GM23338 (cell line): ENCODE measurements around the gene SYNGR3. TPM values are rescaled to one million over a fixed set of nuclear protein-coding genes. Genes with fewer than 3 reads are reported as not detected.

Experiments
- ATAC-seq: fragments of 200-7000 bp; cut with Tn5 transposase; 3 replicates; pipeline ENCODE4 v1.9.1; 2020
- DNase-seq: peaks from one replicate; pipeline ENCODE4 v3.0.0-alpha.2; 2015; ENCODE audit warnings: low spot score
- H2AFZ ChIP-seq: fragments of 200-600 bp; sonication (generic); 2 replicates; pipeline ENCODE4 v1.8.0; 2016; ENCODE audit warnings: antibody characterized with exemption, mild to moderate bottlenecking, moderate library complexity
- H3F3A ChIP-seq: fragments of 200-600 bp; sonication (generic); replicated peaks from 2 replicates; pipeline ENCODE4 v1.8.0; 2017; ENCODE audit warnings: antibody characterized with exemption, mixed run types, low read depth
- H3K27ac ChIP-seq: fragments of 200-600 bp; sonication (generic); 2 replicates; pipeline ENCODE4 v1.6.1; 2016; ENCODE audit warnings: low read depth
- H3K27me3 ChIP-seq: fragments of 200-600 bp; sonication (generic); 2 replicates; pipeline ENCODE4 v1.8.0; 2016; ENCODE audit warnings: mild to moderate bottlenecking, mixed run types, moderate library complexity; ENCODE audit not compliant: insufficient read depth
- H3K36me3 ChIP-seq: fragments of 200-600 bp; sonication (generic); 2 replicates; pipeline ENCODE4 v1.8.0; 2016; ENCODE audit warnings: mild to moderate bottlenecking; ENCODE audit not compliant: insufficient read depth
- H3K4me1 ChIP-seq: fragments of 200-600 bp; sonication (generic); 2 replicates; pipeline ENCODE4 v1.8.0; 2016; ENCODE audit warnings: mild to moderate bottlenecking, moderate library complexity; ENCODE audit not compliant: insufficient read depth
- H3K4me2 ChIP-seq: fragments of 200-600 bp; sonication (generic); 2 replicates; pipeline ENCODE4 v1.7.1; 2017; ENCODE audit warnings: mixed run types
- H3K4me3 ChIP-seq: fragments of 200-600 bp; sonication (generic); 2 replicates; pipeline ENCODE4 v1.6.1; 2016; ENCODE audit warnings: mixed run types
- H3K79me2 ChIP-seq: fragments of 200-600 bp; sonication (generic); replicated peaks from 2 replicates; pipeline ENCODE4 v1.8.0; 2017; ENCODE audit warnings: mild to moderate bottlenecking; ENCODE audit not compliant: insufficient read depth
- H3K9me2 ChIP-seq: fragments of 200-600 bp; sonication (generic); 2 replicates; pipeline ENCODE4 v1.8.0; 2017; ENCODE audit not compliant: insufficient read depth
- H4K20me1 ChIP-seq: fragments of 200-600 bp; sonication (generic); replicated peaks from 2 replicates; pipeline ENCODE4 v1.8.0; 2017; ENCODE audit warnings: mild to moderate bottlenecking; ENCODE audit not compliant: insufficient read depth
- H3K27ac Mint-ChIP-seq: 2 replicates; pipeline ENCODE4 v1.8.0; 2020; ENCODE audit warnings: inconsistent platforms, mild to moderate bottlenecking, moderate library complexity, mixed read lengths
- H3K27me3 Mint-ChIP-seq: 3 replicates; pipeline ENCODE4 v1.8.0; 2022; ENCODE audit warnings: low read depth, mild to moderate bottlenecking, moderate library complexity, mixed read lengths, inconsistent platforms; ENCODE audit not compliant: insufficient read depth, poor library complexity
- H3K36me3 Mint-ChIP-seq: 3 replicates; pipeline ENCODE4 v1.8.0; 2021; ENCODE audit warnings: low read depth, mild to moderate bottlenecking, inconsistent platforms, moderate library complexity, mixed read lengths
- H3K4me1 Mint-ChIP-seq: 3 replicates; pipeline ENCODE4 v1.8.0; 2020; ENCODE audit warnings: mild to moderate bottlenecking, inconsistent platforms, mixed read lengths
- H3K4me3 Mint-ChIP-seq: 3 replicates; pipeline ENCODE4 v1.8.0; 2021; ENCODE audit warnings: moderate library complexity, mild to moderate bottlenecking, inconsistent platforms, mixed read lengths
- H3K9me3 Mint-ChIP-seq: 3 replicates; pipeline ENCODE4 v1.8.0; 2020; ENCODE audit warnings: moderate library complexity, mild to moderate bottlenecking, inconsistent platforms, mixed read lengths
- CTCF ChIP-seq, 2 experiments: fragments of 200-600 bp in 1 of 2; sonication (generic) in 1 of 2; conservative IDR thresholded peaks; 2 replicates each; pipeline versions ENCODE4 v1.5.1 to v1.6.1; 2016 to 2017; ENCODE audit warnings: antibody characterized with exemption in 2 of 2, low read depth in 2 of 2, mild to moderate bottlenecking in 2 of 2, moderate library complexity in 1 of 2
- ETS1 ChIP-seq: IDR thresholded peaks from 2 replicates; pipeline ENCODE4 v1.6.1; 2016; ENCODE audit warnings: antibody characterized with exemption
- EZH2 ChIP-seq: fragments of 200-600 bp; sonication (generic); IDR thresholded peaks from one replicate; pipeline ENCODE4 v1.8.0; 2017; ENCODE audit warnings: antibody characterized with exemption, mild to moderate bottlenecking, low read depth; ENCODE audit not compliant: unreplicated experiment
- EZH2phosphoT487 ChIP-seq: fragments of 200-600 bp; sonication (generic); IDR thresholded peaks from one replicate; pipeline ENCODE4 v1.8.1; 2018; ENCODE audit warnings: antibody characterized with exemption; ENCODE audit not compliant: unreplicated experiment
- JUNB ChIP-seq: IDR thresholded peaks from one replicate; pipeline ENCODE4 v1.6.1; 2016; ENCODE audit warnings: antibody characterized with exemption; ENCODE audit not compliant: unreplicated experiment
- POLR2AphosphoS5 ChIP-seq: IDR thresholded peaks from 2 replicates; pipeline ENCODE4 v1.6.1; 2016; ENCODE audit warnings: antibody characterized with exemption, low read depth
- REST ChIP-seq: IDR thresholded peaks from one replicate; pipeline ENCODE4 v1.6.1; 2018; ENCODE audit warnings: antibody characterized with exemption; ENCODE audit not compliant: unreplicated experiment
- STAT1 ChIP-seq: IDR thresholded peaks from one replicate; pipeline ENCODE4 v1.6.1; 2016; ENCODE audit warnings: antibody characterized with exemption; ENCODE audit not compliant: unreplicated experiment
- ZNF331 ChIP-seq: fragments of 250-450 bp; sonication (Bioruptor Pico); IDR thresholded peaks from 2 replicates; pipeline ENCODE4 v1.5.0; 2020; ENCODE audit warnings: low read depth, mild to moderate bottlenecking, moderate library complexity
- ZNF462 ChIP-seq: fragments of 250-450 bp; sonication (Bioruptor Pico); IDR thresholded peaks from 2 replicates; pipeline ENCODE4 v1.5.0; 2020; ENCODE audit warnings: mild to moderate bottlenecking, moderate library complexity
- polyA plus RNA-seq: library from polyadenylated mRNA; unstranded; fragments of >200 nt; fragmentation: Nextera tagmentation; extraction: Ambion mirVana; gene quantifications from 2 replicates; pipeline ENCODE4 v1.2.1, GENCODE V29; 2016
- total RNA-seq: library from RNA; depleted of rRNA; stranded (reverse); fragments of >200 nt; shearing (Covaris generic); gene quantifications from 2 replicates; pipeline ENCODE4 v1.2.3, GENCODE V29; 2014

The SYNGR3 gene
- total and polyA plus RNA-seq, 2 experiments from 2014 or later = 45.4 to 77.7 TPM

- no peak overlapping the region; the same call in 2 of the 3 replicates for H3K4me3 Mint-ChIP-seq
- no peak overlapping the region for H3K4me3 ChIP-seq
- peaks cover 22% of the 10 kb centered on the region for H3K4me1 ChIP-seq
- H3K27me3 Mint-ChIP-seq = peaks cover 13% of the 10 kb centered on the region
- peak; percentile 72 for DNase-seq
- no peaks in the 10 kb centered on the region for H3K9me2 ChIP-seq
- TF ChIP-seq CTCF (conservative IDR thresholded peaks at IDR 0.05; ENCODE audit: low read depth in 2 of 2) (peak; percentile 46 to 71), EZH2phosphoT487 (no peak)
- peaks cover 42% of the 10 kb centered on the region for H3K79me2 ChIP-seq
- peaks cover 37% of the 10 kb centered on the region for H3K4me1 Mint-ChIP-seq
- no peak overlapping the region for H2AFZ ChIP-seq
- peaks cover 25% of the 10 kb centered on the region for H3K36me3 Mint-ChIP-seq
- H4K20me1 ChIP-seq = peaks cover 36% of the 10 kb centered on the region
- no peak overlapping the region for H3K4me2 ChIP-seq
- H3K27me3 ChIP-seq = no peaks in the 10 kb centered on the region
- ATAC-seq = peak; percentile 11
- H3K36me3 ChIP-seq = no peaks in the 10 kb centered on the region
- no peaks in the 10 kb centered on the region for H3K9me3 Mint-ChIP-seq
- H3K27ac ChIP-seq = no peak overlapping the region
- H3K27ac Mint-ChIP-seq = no peak overlapping the region
- H3F3A ChIP-seq = peaks cover 33% of the 10 kb centered on the region; the same call in 1 of the 2 replicates
Observed at GRCh38 chr16:2005646-2006045, 15.9 kb downstream of the SYNGR3 start.

GRCh38 chr16:2006317-2006716 is 16.5 kb downstream of the SYNGR3 start:
- no peak for ATAC-seq
- Mint-ChIP-seq H3K4me1 (peaks cover 37% of the 10 kb centered on the region), H3K36me3 (peaks cover 19% of the 10 kb centered on the region), H3K4me3 (peak overlapping the region; percentile 16; the same call in 1 of the 3 replicates), H3K9me3 (no peaks in the 10 kb centered on the region), H3K27me3 (peaks cover 13% of the 10 kb centered on the region), H3K27ac (no peak overlapping the region)
- no peaks in the 10 kb centered on the region for H3K9me2 ChIP-seq
- H3K79me2 ChIP-seq = peaks cover 42% of the 10 kb centered on the region
- H4K20me1 ChIP-seq = peaks cover 36% of the 10 kb centered on the region
- no peaks in the 10 kb centered on the region for H3K27me3 ChIP-seq
- H3F3A ChIP-seq = peaks cover 31% of the 10 kb centered on the region; the same call in 1 of the 2 replicates
- H3K4me1 ChIP-seq = peaks cover 22% of the 10 kb centered on the region
- no peak overlapping the region for H3K4me2 ChIP-seq
- no peak overlapping the region for H3K27ac ChIP-seq
- H3K4me3 ChIP-seq = no peak overlapping the region
- no peak for DNase-seq
- H2AFZ ChIP-seq = no peak overlapping the region
- H3K36me3 ChIP-seq = no peaks in the 10 kb centered on the region
- no peak for TF ChIP-seq JUNB
- TF ChIP-seq POLR2AphosphoS5 = no peak
- no peak for TF ChIP-seq REST
- TF ChIP-seq EZH2 = no peak
- TF ChIP-seq STAT1 = no peak
- no peak for TF ChIP-seq ZNF462 (CRISPR knock-in tag)
- no peak for TF ChIP-seq ETS1
- no peak for TF ChIP-seq ZNF331 (CRISPR knock-in tag)
